GM11168 (cell line): ENCODE results near the gene OAT.

Experiments used
- in situ Hi-C: fragments of 300-500 bp; cut with MboI; formaldehyde crosslinking; loops from one replicate; pipeline ENCODE4 v1.12.0; 2022; ENCODE audit warnings: low sequenced_read_pairs; ENCODE audit not compliant: unreplicated experiment

OAT gene

DNA sequence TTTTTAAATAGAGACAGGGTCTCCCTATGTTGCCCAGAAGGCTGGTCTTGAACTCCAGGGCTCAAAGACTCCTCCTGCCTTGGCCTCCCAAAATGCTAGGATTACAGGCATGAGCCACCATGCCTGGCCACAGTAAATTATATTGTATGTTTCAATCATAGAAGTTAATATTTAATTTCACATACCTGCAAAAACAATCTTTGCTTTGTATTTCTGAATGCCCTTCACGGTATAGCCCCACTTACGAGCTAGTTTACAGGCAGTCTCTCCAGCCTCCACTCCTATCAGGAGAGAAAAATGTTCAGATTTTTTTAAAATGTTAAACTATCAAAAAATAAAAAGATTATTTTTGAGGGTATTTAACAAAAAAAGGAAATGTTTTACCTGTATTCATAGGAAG is 10.4 kb downstream of the OAT start:
- in situ Hi-C loops = no loop called here

- in situ Hi-C loops = no loop called here
Measured at GRCh38 chr10:124407456-124407855, 11.3 kb downstream of the OAT start.

GRCh38 chr10:124403548-124403947 is 15.2 kb downstream of the OAT start:
- in situ Hi-C loops = loop anchor here (5.0 kb wide), 1 partner anchor 416 kb away; no protein-coding TSS in a partner anchor

- in situ Hi-C loops = loop anchor here (5.0 kb wide), 1 partner anchor 415 kb away; no protein-coding TSS in a partner anchor
Measured at GRCh38 chr10:124402273-124402672, 16.4 kb downstream of the OAT start.

- in situ Hi-C loops = loop anchor here (5.0 kb wide), 1 partner anchor 414 kb away; no protein-coding TSS in a partner anchor
Measured at GRCh38 chr10:124401633-124402032, 17.1 kb downstream of the OAT start.

GRCh38 chr10:124394583-124394982 is 24.1 kb downstream of the OAT start:
- in situ Hi-C loops = loop anchor here (25.0 kb wide), 1 partner anchor 807 kb away; no protein-coding TSS in a partner anchor

- in situ Hi-C loops = loop anchor here (25.0 kb wide), 1 partner anchor 805 kb away; no protein-coding TSS in a partner anchor
Measured at GRCh38 chr10:124392626-124393342, 25.9 kb downstream of the OAT start.

- in situ Hi-C loops = loop anchor here (25.0 kb wide), 1 partner anchor 803 kb away; no protein-coding TSS in a partner anchor
Measured at GRCh38 chr10:124390471-124391187, 28.1 kb downstream of the OAT start.

- in situ Hi-C loops = loop anchor here (25.0 kb wide), 1 partner anchor 802 kb away; no protein-coding TSS in a partner anchor
Measured at GRCh38 chr10:124389613-124390361, 28.9 kb downstream of the OAT start.

DNA sequence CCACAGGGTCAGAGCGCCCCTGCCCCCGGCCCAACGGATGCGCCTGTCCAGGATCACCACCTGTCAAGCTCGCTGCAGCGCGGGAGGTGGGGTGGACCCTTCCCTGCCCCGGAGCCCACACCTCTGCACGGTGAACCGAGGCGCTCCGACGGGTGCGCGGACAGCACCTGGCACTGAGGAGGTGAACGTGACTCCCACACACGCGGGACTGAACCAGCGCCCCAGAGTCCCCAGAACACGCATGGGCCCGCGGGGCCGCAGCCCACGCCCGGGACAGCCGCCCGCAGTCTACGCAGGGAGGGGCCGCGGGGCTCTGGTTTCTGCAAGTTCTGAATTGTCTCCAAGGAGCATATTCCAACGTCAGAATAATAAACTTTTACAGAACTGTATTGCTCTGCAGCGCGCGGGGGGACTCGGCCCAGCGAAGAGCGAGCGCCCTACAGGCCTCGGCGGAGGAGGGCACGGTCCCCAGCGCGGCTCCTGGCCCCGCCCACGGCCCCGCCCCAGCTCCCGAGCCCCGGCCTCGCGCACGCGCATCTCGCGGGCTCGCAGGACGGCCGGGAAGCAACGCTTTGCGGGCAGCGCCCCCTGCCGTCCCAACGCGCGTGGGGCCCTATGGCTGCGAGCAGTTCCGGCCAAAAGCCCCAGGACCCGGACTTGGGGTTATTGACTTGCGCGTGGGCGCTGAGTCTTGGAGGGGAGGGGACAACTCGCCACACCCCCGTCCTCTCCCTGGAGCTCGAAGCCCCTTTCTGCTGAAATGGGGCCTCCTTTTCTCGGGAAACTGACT is 29.7 kb downstream of the OAT start:
- in situ Hi-C loops = loop anchor here (25.0 kb wide), 1 partner anchor 802 kb away; no protein-coding TSS in a partner anchor

DNA sequence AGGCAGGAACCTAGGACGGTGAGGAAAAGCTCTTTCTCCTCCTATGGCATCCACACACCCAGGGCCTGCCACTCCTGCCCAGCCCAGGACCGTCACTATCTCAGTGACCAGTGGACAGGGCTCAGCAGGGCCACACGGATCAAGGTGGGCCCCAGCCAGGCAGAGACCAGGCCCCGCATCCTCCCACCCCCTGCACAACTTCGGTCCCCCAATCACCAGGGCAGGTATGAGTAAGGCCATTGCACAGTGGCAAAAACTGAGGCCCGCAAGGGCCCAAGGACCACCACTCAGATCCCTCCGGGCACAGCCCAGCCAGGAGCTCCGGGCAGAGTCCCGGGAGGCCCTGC is 30.3 kb downstream of the OAT start:
- in situ Hi-C loops = loop anchor here (25.0 kb wide), 1 partner anchor 801 kb away; no protein-coding TSS in a partner anchor

- in situ Hi-C loops = loop anchor here (25.0 kb wide), 1 partner anchor 800 kb away; no protein-coding TSS in a partner anchor
Measured at GRCh38 chr10:124387078-124387874, 31.4 kb downstream of the OAT start.

DNA sequence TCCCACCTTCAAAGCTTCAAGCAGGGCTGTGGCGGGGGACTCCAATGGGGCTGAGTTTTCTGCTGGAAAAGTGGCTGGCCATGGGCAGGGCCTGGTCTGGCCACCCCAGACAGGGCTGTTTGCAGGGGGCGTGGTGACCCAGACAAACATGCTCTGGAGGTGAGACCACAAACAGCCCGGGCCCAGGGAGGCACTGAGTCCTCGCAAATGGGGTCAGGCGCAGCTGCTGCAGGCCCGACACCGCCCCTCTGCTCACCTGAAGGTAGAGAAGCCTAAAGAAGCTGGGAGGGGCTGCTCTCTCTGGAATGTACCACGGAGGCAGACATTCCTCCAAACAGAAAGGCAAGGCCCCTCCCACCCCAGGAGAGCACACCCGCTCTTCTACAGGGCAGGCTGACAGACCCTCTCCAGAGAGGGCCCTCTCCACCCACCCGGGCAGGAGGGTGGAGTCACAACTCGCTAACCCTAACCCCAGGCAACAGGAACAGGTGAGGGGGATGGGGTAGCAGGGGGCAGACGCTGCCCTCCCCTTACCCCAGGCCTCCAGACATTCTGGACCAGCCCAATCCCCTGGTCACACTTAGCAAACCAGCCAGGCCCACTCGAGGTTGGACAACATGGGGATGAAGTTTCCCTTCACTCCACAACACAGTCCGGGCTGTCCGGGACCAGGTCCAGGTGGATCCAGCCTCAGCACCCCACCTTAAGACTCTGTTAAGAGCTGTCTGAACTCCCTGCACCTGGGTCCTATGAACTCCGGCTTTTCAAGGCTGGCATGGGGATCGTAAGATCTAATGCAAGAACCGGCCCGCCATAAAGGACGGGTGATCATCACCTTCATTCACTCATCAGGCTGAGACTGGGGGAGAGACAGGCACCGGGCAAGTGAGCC is 32.3 kb downstream of the OAT start:
- in situ Hi-C loops = loop anchor here (25.0 kb wide), 1 partner anchor 799 kb away; no protein-coding TSS in a partner anchor

DNA sequence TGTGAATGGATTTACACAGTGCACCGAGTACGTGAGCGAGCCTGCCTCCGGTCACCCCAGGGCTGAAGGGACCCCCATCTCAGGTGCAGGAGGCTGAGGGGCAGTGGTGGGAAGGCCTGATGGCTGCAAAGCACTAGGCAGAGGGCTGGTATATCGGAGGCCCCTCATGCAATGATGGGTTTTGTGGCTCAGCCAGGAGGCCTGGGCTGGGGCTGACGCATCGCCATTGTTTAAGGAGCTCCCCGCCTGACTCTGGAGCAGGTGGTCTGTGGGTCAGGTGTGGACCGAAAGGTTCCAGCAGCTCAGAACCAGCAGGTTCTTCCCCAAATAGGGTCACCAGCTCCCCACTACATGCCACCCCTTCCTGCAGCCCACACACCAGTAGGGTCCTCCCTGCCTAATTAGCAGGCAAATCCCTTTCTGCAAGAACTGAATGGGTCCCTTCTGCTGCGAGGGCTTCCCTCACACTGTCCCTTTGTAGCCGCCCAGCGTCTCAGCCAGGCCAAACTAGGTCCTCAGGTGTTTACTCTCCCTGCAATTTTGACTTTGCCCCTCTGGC is 33.0 kb downstream of the OAT start:
- in situ Hi-C loops = loop anchor here (25.0 kb wide), 1 partner anchor 798 kb away; no protein-coding TSS in a partner anchor

DNA sequence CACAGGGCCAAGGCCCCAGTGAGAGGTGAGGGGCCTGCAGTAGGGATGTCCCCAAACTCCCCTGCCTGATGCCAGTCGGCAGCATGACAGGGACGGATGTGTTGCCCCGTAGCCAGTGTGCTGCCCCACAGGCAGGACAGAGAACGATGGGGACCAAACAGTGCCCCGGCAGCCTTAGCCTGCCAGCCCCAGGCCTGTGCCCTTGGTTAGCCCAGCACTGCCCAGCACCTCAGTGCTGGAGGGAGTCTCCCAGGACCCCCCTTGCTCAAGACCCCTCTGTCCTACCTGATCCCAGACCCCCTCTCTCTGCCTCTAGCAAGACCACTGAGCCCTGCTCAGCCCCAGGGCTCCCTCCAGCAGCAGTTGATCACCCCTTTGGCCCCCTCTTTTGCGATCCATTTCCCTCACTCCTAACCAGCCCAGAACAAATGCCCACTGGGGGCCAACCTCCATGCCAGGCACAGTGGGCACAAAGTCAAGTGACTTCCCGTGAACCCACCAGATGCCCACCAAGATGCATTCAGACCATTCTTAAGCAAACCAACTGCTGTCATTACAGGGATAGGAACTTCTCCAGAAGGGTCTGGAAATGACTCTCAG is 34.0 kb downstream of the OAT start:
- in situ Hi-C loops = loop anchor here (25.0 kb wide), 1 partner anchor 797 kb away; no protein-coding TSS in a partner anchor

GRCh38 chr10:124384172-124384571 is 34.6 kb downstream of the OAT start:
- in situ Hi-C loops = loop anchor here (25.0 kb wide), 1 partner anchor 797 kb away; no protein-coding TSS in a partner anchor

GRCh38 chr10:124383496-124383895 is 35.2 kb downstream of the OAT start:
- in situ Hi-C loops = loop anchor here (25.0 kb wide), 1 partner anchor 796 kb away; no protein-coding TSS in a partner anchor
